ENCODE measurements around the gene FBXL19.
"Not testable (repeated sequence)": the region's sequence is repeated elsewhere in the genome, so short reads cannot be mapped to it uniquely, and the experiment has no call there.

FBXL19 gene

GRCh38 chr16:30923554-30924075, at the start of gene FBXL19:
FBXL19 (plus strand) TSS chr16:30923572; CDS start chr16:30925755, 2,183 bp downstream.
- no peak for DNase-seq (ENCODE audit: low read depth in 1 of 2, low spot score in 1 of 2)

- DNase-seq (ENCODE audit: low read depth in 1 of 2, low spot score in 1 of 2), result no peak
These were observed 49.0 kb upstream of the FBXL19 start for GRCh38 chr16:30874244-30874820.

- peak; percentile 84 to 85 for DNase-seq (ENCODE audit: low read depth in 1 of 2, low spot score in 1 of 2)
These were observed 48.3 kb upstream of the FBXL19 start for GRCh38 chr16:30874821-30875717.

- DNase-seq (ENCODE audit: low read depth in 1 of 2, low spot score in 1 of 2), result no peak
These were observed 47.2 kb upstream of the FBXL19 start for GRCh38 chr16:30875871-30876801.

GRCh38 chr16:30876867-30877266, 46.5 kb upstream of the FBXL19 start:
- no peak for DNase-seq (ENCODE audit: low read depth in 1 of 2, low spot score in 1 of 2)

- DNase-seq (ENCODE audit: low read depth in 1 of 2, low spot score in 1 of 2), result no peak
These were observed 40.7 kb upstream of the FBXL19 start for GRCh38 chr16:30882429-30883310.

GRCh38 chr16:30884760-30885159, 38.6 kb upstream of the FBXL19 start:
- no peak for DNase-seq (ENCODE audit: low read depth in 1 of 2, low spot score in 1 of 2)

GRCh38 chr16:30885196-30885595, 38.2 kb upstream of the FBXL19 start:
- no peak for DNase-seq (ENCODE audit: low read depth in 1 of 2, low spot score in 1 of 2)

GRCh38 chr16:30886145-30886544, 37.2 kb upstream of the FBXL19 start:
- no peak for DNase-seq (ENCODE audit: low read depth in 1 of 2, low spot score in 1 of 2)

- no peak for DNase-seq (ENCODE audit: low read depth in 1 of 2, low spot score in 1 of 2)
These were observed 35.4 kb upstream of the FBXL19 start for GRCh38 chr16:30887927-30888326.

GRCh38 chr16:30888856-30889499, 34.4 kb upstream of the FBXL19 start:
- no peak for DNase-seq (ENCODE audit: low read depth in 1 of 2, low spot score in 1 of 2)

- no peak for DNase-seq (ENCODE audit: low read depth in 1 of 2, low spot score in 1 of 2)
These were observed 33.7 kb upstream of the FBXL19 start for GRCh38 chr16:30889721-30890120.

GRCh38 chr16:30891043-30891823, 32.1 kb upstream of the FBXL19 start:
- DNase-seq (ENCODE audit: low read depth in 1 of 2, low spot score in 1 of 2), result not testable (repeated sequence)

GRCh38 chr16:30892670-30893416, 30.5 kb upstream of the FBXL19 start:
- no peak for DNase-seq (ENCODE audit: low read depth in 1 of 2, low spot score in 1 of 2)

GRCh38 chr16:30893417-30893743, 30.0 kb upstream of the FBXL19 start:
- no peak for DNase-seq (ENCODE audit: low read depth in 1 of 2, low spot score in 1 of 2)

- peak; percentile 61 to 71 for DNase-seq (ENCODE audit: low read depth in 1 of 2, low spot score in 1 of 2)
These were observed 29.4 kb upstream of the FBXL19 start, which contains the start of gene BCL7C for GRCh38 chr16:30893744-30894539. BCL7C (minus strand) TSS chr16:30894077; CDS start chr16:30893944, 133 bp downstream.

Measured in activated T-helper 1 cell treated with anti-CD3 and anti-CD28 coated beads, Interleukin-2, amount 50 U/mL, for 16 hours (primary cell).